CD4-positive, alpha-beta T cell treated with Interleukin-10 for 1 hour (primary cell): ENCODE data around the gene EXOSC1.
"Not testable (repeated sequence)": the region's sequence is repeated elsewhere in the genome, so short reads cannot be mapped to it uniquely, and the experiment has no call there.

Experiments used
- DNase-seq: peaks from one replicate; pipeline ENCODE4 v3.0.0-alpha.2; 2020

Gene EXOSC1

DNA sequence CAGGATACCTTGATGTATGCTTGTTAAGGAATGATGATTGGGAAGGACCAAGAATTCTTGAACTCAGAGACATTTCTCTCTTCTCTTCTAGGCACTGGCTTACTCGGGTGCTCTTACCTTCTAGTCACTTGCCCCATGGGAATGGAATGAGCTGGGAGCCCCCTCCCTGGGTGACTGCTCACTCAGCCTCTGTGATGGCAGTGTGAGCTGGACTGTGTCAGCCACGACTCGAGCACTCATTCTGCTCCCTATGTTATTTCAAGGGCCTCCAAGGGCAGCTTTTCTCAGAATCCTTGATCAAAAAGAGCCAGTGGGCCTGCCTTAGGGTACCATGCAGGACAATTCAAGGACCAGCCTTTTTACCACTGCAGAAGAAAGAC lies 10.9 kb upstream of the EXOSC1 start:
- DNase-seq = no peak

- no peak for DNase-seq
These were observed 10.4 kb upstream of the EXOSC1 start for GRCh38 chr10:97456034-97456685.

- DNase-seq = no peak
These were observed 8.7 kb upstream of the EXOSC1 start for GRCh38 chr10:97454330-97455036.

- DNase-seq = no peak
These were observed 6.5 kb upstream of the EXOSC1 start for GRCh38 chr10:97452352-97452751.

GRCh38 chr10:97451605-97452004 lies 5.8 kb upstream of the EXOSC1 start:
- no peak for DNase-seq

- no peak for DNase-seq
These were observed 5.0 kb upstream of the EXOSC1 start for GRCh38 chr10:97450828-97451227.

DNA sequence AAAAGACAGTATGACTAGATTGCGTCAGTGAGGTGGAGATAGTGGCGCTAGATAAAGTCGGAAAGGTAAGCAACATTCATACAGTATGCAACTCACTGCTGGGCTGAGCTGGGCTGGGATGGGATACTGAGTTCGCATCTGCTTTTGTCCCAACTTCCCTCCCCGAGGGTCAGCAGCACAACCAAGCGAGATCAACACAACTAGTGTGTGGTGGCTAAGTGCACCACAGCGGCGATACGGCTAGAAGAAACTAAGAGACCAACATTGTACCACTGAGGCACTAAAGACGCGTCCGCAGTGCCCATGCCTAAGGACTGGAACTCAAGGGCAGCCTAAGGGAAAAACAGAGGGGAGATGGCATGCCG lies 467 bp downstream of the EXOSC1 start:
- no peak for DNase-seq

DNA sequence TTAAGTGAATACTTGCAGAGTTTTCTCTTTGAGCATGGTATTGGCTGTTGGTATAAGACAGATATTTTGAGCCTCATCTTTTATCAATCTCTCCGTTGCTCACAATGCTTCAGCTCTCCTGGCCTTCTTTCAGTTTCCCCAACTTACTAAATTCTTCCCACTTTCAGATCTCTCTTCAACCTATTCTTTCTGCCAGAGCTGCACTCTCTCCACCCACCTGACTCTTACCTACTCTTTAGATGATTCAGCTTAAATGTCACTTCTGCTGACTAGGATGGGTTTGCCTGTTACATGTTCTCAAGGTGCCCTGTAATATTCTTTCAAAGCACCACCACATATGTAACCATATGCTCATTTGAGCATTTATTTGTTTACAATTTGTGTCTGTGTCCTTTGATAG lies 1.6 kb downstream of the EXOSC1 start:
- DNase-seq = no peak

GRCh38 chr10:97442277-97442676 lies 3.5 kb downstream of the EXOSC1 start:
- DNase-seq = no peak

GRCh38 chr10:97435211-97435610 lies 10.6 kb downstream of the EXOSC1 start:
- DNase-seq = no peak

DNA sequence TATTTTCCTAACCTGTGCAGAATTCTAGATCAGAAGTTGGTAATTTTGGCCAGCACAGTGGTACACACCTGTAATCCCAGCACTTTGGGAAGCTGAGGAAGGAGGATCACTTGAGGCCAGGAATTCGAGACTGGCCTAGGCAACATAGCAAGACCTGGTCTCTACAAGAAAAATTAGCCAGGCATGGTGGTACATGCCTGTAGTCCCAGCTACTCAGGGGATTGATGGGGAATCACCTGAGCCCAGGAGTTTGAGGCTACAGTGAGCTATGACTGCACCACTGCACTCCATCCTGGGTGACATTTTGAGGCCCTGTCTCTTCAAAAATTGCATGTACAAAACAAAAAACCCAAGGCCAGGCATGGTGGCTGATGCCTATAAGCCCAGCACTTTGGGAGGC lies 11.2 kb downstream of the EXOSC1 start:
- no peak for DNase-seq

- no peak for DNase-seq
These were observed 11.8 kb downstream of the EXOSC1 start for GRCh38 chr10:97434055-97434454.

DNA sequence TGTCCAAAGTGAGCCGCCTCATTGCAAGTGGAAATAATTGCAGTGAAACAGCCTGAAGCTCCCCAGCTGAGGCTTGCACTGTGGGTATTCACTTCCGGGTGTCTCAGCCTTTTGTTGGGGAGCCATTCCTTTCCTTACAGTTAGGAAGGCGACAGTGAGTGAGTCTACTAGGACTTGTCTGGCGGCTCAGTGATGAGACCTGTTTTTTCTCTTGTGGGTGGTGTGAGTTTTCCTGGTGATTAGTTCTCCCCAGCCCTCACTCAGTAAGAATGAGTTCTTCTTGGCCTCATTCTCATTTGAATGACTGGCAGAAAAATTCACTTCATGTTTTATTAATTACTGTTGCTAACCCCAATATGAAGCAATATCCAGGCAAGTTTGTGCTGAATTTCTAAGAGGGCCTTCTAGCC lies 17.2 kb downstream of the EXOSC1 start:
- peak; percentile 53 for DNase-seq

DNA sequence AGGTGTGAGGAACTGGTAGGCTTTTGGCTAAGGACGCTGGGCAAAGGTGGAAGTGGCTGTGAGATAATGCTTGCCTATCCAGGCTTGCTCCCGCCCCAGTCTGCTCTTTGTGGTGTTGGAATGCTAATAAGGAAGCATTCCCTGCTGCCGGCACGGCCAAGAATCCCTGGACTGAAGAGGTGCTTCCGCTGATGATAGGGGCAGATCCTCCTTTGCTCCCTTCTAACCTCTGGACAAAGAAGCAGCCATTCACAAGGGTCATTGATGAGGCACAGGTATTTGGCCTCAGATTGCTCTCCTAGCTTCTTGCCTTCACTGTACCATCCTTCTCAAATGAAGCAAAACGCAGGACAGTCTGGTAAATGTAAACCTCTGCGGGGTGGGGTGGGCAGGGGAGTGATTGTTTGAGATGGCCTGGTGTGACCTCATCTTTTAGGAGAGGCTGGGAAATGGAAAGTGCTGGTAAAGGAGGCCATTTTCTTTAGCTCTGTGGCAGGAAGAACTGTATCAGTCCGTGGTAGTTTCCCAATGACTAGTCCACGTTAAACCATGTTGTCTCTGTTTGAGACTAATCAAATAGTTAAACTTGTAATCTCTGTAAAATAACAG lies 18.1 kb downstream of the EXOSC1 start:
- peak; percentile 52 for DNase-seq

DNA sequence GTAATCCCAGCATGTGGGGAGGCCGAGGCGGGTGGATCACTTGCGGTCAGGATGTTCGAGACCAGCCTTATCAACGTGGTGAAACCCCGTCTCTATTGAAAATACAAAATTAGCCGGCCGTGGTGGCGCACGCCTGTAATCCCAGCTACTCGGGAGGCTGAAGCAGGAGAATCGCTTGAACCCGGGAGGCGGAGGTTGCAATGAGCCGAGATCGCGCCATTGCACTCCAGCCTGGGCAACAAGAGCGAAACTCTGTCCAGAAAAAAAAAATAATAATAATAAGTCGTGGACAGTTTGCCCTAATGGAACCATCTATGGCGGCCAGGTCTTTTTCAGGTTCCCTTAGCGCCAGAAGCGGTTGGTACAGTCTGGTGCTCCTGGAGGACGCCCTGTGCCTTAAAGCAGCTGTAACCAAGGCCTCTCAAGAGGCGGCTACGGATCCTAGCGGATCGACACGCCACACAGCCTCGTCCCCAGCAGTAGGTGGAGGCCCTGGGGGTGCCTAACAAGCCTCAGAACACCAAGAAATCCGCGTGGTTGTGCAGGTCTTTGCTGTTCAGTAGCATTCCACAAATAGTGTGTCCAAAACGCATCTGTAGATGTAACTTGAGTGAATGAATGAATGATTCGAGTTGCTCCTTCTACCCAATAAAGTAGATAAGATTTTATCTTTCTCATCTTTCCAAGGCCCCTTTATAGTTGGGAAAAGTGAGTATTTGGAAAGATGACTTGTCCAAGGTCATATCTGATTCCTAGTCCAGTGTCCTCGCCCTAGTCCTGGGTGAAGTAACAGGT lies 18.8 kb downstream of the EXOSC1 start:
- no peak for DNase-seq

DNA sequence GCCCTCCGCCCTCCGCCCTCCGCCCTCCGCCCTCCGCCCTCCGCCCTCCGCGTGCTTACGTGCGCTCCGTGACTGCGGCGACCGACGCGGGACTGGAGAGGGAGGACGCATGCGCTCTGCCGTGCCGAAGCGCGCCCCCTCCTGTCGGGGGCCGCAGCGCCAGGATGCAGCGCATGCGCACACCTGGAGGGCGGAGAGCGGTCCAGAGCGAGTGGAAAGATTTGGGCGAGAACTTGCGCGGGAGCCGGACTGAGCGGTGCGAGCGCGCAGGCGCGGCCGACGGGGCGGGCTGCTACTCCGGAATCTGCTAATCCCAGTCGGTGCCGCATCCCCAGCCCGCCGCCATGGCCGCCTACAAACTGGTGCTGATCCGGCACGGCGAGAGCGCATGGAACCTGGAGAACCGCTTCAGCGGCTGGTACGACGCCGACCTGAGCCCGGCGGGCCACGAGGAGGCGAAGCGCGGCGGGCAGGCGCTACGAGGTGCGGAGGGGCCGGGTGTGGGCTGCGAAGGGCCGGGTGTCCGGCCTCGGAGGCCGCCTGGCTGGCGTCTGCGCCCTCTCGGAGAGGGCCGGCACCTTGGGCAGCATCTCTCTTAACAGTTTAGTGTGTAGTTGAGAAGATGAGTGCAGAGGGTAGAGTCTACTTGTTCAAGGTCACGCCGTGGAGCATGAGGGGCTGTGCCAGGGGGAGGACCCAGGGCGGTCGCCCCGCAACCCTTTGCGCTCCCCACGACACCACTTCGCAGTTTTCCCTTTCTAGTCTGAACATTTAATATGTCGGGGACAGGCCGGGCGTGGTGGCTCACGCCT lies 19.6 kb downstream of the EXOSC1 start, which contains the start of gene PGAM1:
Gene PGAM1 (plus strand): TSS at position 228 of the 812 bp plus-strand sequence. CDS start 117 bp downstream, at position 345.
- DNase-seq = peak; percentile 97

- not testable (repeated sequence) for DNase-seq
These were observed 22.1 kb downstream of the EXOSC1 start for GRCh38 chr10:97423757-97424098.

- DNase-seq = no peak
These were observed 29.2 kb downstream of the EXOSC1 start for GRCh38 chr10:97416565-97416964.

- DNase-seq = no peak
These were observed 32.9 kb downstream of the EXOSC1 start for GRCh38 chr10:97412891-97413304.

- DNase-seq = no peak
These were observed 34.4 kb downstream of the EXOSC1 start for GRCh38 chr10:97411406-97411805.

DNA sequence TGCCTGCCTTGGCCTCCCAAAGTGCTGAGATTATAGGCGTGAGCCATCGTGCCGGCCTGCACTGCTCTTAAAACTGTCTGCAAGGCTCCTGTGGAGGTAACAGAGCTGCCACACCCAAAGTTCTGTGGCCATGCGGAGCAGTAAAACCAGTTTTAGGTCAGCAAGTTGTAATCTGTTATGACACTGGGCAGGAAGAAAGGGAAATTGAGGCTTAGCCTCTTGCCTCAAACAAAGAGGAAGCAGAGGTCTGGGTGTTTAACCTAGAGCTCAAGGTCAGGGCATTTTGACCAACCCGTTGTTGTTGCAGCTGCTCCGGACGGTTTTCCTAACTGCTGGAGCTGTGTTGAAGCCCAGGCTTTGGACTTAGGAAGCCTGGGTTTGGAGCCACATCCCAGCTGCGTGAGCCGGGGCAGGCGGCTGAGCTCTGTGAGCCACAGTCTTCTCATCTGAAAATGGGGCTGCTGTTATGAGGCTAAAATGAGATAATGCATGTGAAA lies 37.3 kb downstream of the EXOSC1 start:
- DNase-seq = no peak

- no peak for DNase-seq
These were observed 37.9 kb downstream of the EXOSC1 start for GRCh38 chr10:97407952-97408248.
